ENCODE measurements around the gene F5.

F5 gene

GRCh38 chr1:169478094-169478672 is 108.1 kb downstream of the F5 start:
- DNase-seq (ENCODE audit: low spot score), result no peak

- no peak for DNase-seq (ENCODE audit: low spot score)
These were observed 110.4 kb downstream of the F5 start for GRCh38 chr1:169475806-169476387.

GRCh38 chr1:169474302-169474995 is 111.8 kb downstream of the F5 start:
- DNase-seq (ENCODE audit: low spot score), result no peak

GRCh38 chr1:169473347-169473746 is 112.9 kb downstream of the F5 start:
- DNase-seq (ENCODE audit: low spot score), result no peak

GRCh38 chr1:169472738-169473137 is 113.5 kb downstream of the F5 start:
- no peak for DNase-seq (ENCODE audit: low spot score)

- no peak for DNase-seq (ENCODE audit: low spot score)
These were observed 117.3 kb downstream of the F5 start for GRCh38 chr1:169468982-169469381.

GRCh38 chr1:169466259-169467230 is 119.7 kb downstream of the F5 start:
- peak; percentile 25 for DNase-seq (ENCODE audit: low spot score)

- DNase-seq (ENCODE audit: low spot score), result no peak
These were observed 121.0 kb downstream of the F5 start for GRCh38 chr1:169465281-169465680.

All from hematopoietic multipotent progenitor cell treated with erythropoietin and hydrocortisone succinate and interleukin-3 and kit ligand, for 17 days (in vitro differentiated cells).